GM19193 (cell line): Measurements from ENCODE around the gene NSD2.

Source experiments
- POLR2A ChIP-seq: IDR thresholded peaks from 4 replicates; pipeline ENCODE4 v1.6.1; 2011; ENCODE audit not compliant: insufficient read depth, insufficient read length; ENCODE audit errors: extremely low read depth

Gene NSD2

DNA sequence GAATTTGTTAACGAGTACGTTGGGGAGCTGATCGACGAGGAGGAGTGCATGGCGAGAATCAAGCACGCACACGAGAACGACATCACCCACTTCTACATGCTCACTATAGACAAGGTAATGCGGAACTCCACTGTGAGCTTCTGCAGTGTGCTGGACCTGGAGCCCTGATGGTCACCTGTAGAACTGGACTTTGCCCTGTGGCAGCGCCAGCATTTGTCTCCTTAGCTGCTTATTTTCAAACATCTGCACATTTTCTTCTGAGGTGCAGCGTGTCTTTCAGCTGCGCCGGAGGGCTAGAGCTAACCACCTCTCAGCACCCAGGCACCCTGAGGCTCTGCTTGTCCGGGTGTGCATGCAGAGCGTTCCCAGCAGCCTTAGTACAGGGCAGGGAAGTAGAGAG lies 89.8 kb downstream of the NSD2 start:
- TF ChIP-seq POLR2A, result no peak

DNA sequence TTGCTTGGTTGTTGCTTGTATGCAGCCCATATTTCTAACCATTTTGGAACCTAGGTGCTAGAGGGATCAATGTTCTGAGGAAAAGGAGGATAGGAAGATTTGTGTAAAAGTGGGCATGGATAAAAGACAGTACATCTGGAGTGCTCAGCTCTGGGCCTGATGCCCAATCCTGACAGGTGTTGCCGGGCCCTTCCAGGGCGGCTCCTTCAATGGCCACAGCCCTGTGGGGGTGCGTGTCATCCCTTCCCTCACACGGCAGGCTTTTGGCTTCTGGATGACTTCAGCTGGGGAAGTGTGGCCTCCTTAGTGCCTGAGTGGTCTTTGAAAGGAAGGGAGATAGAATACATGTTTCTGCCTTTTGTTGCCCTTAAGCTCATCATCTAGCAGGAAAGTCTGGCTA lies 90.4 kb downstream of the NSD2 start:
- TF ChIP-seq POLR2A, result no peak

DNA sequence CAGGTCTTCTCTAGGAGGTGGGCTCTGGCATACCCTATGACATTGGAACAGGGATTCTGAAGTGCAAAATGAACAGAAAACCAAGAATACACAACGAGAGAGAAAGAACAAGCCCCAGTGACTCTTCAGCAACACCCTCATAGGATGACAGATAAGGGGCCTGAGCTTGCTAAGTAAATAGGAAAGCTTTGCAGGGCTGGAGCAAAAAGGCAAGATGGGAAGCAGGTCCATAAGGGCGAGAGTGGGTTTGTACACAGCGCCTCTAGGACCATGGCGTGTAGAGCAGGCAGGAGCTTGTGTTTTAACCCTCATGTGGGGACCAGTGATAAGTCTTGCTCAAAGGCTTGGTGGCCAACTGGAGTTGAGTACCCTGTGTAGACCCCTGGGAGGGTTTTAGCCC lies 91.8 kb downstream of the NSD2 start:
- TF ChIP-seq POLR2A, result no peak

DNA sequence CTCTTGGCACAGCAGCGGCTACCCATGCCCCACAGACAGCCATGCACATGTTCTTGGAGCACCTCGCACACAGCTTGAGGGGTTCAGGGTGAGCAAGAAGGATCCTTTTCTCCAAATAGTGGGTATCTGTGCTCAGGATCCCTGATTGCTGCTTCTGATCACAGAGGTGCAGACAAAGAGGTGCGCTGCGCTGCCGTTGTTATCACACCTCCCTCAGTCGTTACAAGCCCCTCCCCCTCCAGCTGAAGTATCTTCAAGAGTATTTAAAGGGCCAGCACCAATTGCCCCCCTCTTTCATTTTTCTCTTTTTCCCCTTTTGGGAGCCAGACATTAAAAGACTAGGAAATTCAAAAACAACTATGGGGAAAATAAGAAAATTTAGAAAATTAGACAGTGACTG lies 93.2 kb downstream of the NSD2 start:
- TF ChIP-seq POLR2A, result no peak

DNA sequence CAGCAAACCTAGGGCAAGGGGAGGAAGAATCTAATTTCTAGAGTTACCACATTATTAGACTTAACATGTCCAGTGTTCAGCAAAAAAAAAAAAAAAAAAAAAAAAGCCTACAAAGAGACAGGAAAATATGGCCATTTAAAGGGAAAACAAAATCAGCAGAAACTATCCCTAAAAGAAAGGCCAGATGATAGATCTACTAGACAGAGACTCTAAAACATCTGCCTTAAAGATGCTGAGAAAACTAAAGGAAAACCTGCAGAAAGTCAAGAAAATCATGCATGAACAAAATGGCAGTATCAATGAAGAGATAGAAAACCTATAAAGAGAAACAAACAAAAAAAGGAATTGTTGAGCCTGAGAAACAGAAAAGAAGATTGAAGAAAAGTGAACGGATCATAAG lies 93.8 kb downstream of the NSD2 start:
- no peak for TF ChIP-seq POLR2A

DNA sequence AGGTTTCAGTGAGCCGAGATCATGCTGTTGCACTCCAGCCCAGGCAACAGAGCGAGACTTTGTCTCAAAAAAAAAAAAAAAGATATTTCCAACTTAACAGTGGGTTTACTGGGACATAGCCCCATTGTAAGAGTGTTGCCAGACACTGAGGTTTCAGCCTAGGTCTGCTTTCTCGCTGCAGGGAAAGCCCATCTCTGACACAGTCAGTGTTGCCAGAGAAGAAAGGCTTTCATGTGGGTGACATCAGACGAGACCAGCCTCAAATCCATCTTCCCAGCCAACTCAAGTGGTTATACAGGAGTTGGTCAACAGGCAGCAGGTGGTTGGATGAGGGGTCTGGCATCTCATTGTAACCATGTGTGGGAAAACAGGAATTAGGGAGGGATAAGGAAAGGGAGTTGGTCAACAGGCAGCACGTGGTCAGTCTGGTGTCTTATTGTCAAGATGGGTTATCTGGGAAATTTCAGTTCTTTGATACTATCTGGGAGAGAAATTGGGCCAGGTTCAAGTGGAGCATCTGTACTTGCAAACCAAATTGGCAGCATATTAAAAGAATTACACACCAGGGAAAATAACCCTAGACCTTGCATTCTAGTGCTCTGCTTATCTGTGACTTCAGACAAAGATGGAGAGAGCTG lies 96.4 kb downstream of the NSD2 start:
- TF ChIP-seq POLR2A, result no peak

DNA sequence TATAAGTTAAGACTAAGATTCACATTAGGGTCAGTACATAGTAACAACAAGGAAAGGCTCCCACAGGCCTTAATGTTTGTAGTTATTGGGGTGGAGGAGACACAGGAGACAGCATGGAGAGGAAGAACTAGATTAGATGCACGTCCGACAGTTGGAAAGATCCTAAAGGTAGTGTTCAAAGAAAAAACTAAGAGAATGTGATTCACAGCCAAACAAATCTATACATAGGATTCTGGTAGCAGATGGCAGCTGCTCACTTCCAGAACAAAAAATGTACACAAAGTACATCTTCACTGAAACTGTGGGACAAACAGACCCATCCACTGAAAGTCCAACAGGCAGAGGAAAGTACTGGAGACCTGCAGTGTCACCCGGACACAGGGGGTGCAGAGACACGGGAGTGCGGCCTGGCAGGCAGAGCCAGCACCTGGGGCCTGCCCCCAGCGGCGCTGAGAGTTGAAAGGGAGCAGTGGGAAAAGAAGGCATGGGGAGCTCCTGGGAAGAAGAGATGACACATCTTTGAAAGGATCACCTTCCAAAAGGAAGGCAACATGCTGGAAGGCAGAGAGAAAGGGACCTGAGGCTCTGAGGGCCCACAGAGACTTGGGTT lies 97.6 kb downstream of the NSD2 start:
- no peak for TF ChIP-seq POLR2A

DNA sequence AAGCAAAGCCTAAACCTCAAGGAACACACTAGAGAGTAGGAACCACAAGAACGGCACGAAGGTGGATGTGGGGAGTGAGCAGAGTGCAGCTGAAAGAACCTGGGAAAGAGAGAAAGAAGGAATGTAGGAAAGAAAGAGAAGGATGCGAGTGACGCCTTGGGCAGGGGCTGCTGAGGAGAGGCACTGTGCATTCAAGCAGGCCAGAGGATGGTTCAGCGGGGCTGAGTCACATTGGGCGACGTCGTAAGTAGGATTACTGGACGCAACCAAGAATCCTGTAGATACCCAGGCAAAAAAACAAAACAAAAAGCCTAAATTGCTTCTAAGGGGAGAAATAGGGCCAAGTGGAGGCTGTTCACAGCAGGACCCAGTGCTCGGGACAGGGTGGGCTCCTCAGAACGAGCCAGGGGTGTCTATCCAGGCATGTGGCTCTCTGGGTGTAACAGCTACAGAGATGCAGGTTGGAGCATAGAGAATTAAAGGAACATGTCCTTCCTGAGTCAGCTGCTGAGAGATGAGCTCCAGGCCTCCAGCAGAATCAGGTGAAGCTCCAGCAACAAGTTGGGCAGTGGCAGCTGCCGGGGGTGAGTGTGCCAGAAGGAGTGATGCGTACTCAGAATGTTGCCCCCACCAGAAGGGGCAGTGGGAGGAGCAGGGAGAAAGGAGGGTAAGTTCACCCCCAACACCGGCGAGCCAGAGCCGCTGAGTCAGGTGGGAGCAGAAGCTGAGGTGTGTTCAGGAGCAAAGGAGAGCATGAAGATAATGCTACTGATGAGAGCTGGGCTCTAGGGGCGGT lies 98.9 kb downstream of the NSD2 start:
- TF ChIP-seq POLR2A, result no peak

DNA sequence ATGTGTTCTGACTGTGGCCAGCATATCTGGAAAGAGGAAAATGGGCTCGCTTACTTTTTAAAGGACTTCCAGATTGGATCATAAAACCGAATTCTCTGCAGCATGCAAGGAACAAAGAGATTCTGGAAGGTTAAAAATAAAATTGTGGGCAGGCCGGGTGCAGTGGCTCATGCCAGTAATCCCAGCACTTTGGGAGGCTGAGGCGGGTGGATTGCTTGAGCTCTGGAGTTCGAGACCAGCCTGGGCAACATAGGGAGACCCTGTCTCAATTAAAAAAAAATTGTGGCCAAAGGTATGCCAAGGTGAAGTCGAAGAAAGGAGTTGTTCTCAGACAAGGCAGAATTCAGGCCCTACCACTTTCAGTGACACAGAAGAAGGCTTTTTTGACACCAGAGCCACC lies 99.7 kb downstream of the NSD2 start:
- TF ChIP-seq POLR2A, result no peak

DNA sequence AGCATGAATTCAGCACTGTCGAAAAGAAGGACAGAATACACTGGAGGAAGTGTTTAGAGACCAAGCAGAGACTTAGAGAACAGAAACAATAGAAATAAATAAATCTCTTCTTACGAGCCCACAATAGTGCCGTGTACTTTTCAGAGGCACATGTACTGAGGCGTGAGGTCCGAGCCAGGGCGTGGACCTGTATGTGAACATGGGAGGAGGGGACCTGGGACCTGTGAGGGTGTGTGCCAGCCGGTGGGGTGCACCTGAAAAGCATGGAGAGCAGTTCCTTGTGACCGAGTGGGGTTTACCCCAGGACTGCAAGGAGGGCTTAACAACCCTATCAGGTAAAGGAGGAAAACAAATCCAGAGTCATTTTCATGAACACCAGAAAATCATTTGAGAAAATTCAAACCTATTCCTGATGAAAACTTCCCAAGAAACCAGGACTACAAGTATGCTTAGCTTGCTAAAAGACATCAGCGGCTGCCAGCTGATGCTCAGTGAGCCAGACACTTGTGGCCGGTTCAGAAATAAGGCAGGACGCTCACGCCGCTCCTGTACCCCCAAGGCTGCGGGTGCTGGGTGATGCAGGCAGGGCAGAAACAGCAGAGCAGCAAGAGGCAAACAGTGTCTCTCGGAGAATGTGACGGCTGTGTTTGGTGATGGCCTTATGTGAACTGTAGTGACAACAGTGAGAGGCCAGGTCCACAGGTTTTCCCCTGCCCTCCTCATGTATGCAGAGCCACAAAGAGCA lies 100.4 kb downstream of the NSD2 start:
- TF ChIP-seq POLR2A, result no peak

DNA sequence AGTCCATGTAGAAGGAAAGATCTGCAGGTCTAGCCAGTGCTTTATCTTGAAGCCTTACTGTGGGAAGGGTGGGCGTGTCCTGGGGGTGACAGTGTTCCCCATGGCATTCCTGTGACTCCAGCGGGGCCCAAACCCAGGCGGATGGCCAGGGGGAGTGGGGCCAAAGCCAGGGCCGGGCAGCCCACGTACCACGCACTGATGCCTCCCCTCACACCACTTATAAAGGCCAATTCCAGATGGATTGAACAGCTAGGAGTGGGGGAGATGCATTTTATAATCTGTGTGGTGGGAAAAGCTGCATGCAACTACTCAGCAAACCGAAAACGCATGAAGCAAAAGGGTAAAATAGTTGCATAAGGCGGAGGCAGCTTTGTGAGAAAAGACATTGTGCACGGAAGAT lies 101.2 kb downstream of the NSD2 start:
- no peak for TF ChIP-seq POLR2A

DNA sequence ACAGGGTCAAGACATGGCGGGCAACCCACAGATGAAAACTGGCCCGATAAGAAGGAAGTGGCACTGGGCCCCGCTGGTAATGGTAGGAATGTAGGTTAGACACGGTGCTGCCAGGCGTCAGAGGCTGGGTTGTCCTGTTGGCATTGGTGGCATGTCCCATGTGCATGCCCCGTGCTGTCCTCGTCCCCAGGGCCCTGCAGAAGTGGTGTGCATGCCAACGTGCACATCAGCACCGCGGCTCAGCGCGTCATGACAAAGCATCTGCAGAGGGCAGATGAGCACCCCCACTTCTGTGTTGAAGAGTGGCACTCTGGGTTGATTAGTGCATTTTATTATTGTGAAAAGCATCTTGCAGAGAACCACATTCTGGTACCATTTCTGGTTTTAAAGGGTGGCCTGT lies 102.0 kb downstream of the NSD2 start:
- no peak for TF ChIP-seq POLR2A

DNA sequence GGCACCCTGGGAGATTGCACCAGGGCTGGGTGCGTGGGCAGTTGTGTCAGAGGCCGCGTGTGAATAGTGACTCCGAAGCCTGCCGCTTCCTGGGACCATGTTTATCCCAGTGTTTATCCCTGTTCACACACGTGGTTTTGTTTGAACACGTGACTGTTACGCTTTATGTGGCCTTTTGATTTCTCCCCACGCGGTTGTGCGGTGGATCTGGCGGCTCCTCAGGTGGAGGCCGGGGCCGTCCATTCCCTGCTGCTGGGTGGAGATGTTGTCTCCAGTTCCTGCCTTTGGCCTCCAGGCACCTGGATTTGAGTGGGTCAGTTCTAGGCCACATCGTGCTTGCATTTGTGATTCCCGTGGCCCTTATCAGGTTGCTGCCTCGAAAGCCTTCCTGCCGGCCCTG lies 102.5 kb downstream of the NSD2 start:
- TF ChIP-seq POLR2A, result no peak

DNA sequence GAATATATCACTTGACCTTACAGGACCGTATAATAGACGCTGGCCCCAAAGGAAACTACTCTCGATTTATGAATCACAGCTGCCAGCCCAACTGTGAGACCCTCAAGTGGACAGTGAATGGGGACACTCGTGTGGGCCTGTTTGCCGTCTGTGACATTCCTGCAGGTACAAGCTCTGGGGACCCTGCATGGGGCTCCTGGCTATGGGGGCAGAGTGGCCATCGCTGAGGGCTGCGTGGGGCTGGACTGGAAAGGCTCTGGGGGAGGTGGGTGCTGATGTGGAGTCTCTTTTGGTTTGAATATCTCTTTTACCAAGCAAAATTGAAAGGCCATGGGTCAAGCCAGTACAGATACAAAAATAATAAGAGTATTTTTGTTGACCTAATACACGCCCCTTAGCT lies 103.6 kb downstream of the NSD2 start:
- no peak for TF ChIP-seq POLR2A

DNA sequence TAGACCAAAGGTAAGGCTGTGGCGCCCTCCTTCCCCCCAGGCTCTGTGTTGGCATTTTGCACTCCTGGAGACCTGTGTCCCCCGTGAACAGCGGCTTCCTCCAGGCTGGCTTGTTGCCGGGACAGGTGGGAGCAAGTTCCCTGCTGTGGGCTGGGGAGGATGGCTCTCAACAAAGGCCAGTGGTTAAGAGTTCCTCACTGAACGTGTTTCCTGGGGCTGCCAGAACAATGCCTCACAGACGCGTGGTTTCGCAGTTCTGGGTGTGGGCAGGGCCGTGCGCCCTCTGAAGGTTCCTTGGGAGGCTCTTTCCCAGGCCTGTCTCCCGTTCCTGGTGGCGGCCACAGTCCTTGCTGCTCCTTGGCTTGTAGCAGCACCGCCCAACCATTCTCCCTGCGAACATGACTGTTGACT lies 104.2 kb downstream of the NSD2 start:
- TF ChIP-seq POLR2A, result no peak
